HFF-Myc (cell line): ENCODE results near the gene RAB3B.
A peak's percentile ranks its signal among the peaks of the same experiment; 100 is the strongest.
"Not testable (repeated sequence)": the region's sequence is repeated elsewhere in the genome, so short reads cannot be mapped to it uniquely, and the experiment has no call there.

Experiments used
- DNase-seq: peaks from one replicate; pipeline ENCODE4 v3.0.0-alpha.2; 2011; ENCODE audit warnings: low read depth; ENCODE audit errors: extremely low read depth
- H3K4me3 ChIP-seq: replicated peaks from 2 replicates; pipeline ENCODE4 v1.5.1; 2011; ENCODE audit warnings: low read depth, mild to moderate bottlenecking, control low read depth, low read length
- CTCF ChIP-seq: IDR thresholded peaks from 2 replicates; pipeline ENCODE4 v1.5.1; 2012; ENCODE audit warnings: mild to moderate bottlenecking, low read depth, low read length, control low read depth; ENCODE audit errors: missing control alignments

RAB3B gene

GRCh38 chr1:52032124-52032784, 41.8 kb upstream of the RAB3B start:
- TF ChIP-seq CTCF: no peak
- peak overlapping the region; percentile 85 for H3K4me3 ChIP-seq
- no peak for DNase-seq

- not testable (repeated sequence) for H3K4me3 ChIP-seq, DNase-seq
Measured at GRCh38 chr1:52028839-52029238, 38.3 kb upstream of the RAB3B start.

- DNase-seq: no peak
- no peak for TF ChIP-seq CTCF
- no peak overlapping the region for H3K4me3 ChIP-seq
Measured at GRCh38 chr1:52028328-52028727, 37.8 kb upstream of the RAB3B start.

GRCh38 chr1:52026278-52026677, 35.8 kb upstream of the RAB3B start:
- TF ChIP-seq CTCF: no peak
- H3K4me3 ChIP-seq: no peak overlapping the region
- no peak for DNase-seq

GRCh38 chr1:52022133-52022532, 31.6 kb upstream of the RAB3B start:
- no peak for TF ChIP-seq CTCF
- no peak overlapping the region for H3K4me3 ChIP-seq
- no peak for DNase-seq

- no peak for TF ChIP-seq CTCF
- H3K4me3 ChIP-seq: no peak overlapping the region
- DNase-seq: no peak
Measured at GRCh38 chr1:52008071-52008809, 17.7 kb upstream of the RAB3B start.

DNA sequence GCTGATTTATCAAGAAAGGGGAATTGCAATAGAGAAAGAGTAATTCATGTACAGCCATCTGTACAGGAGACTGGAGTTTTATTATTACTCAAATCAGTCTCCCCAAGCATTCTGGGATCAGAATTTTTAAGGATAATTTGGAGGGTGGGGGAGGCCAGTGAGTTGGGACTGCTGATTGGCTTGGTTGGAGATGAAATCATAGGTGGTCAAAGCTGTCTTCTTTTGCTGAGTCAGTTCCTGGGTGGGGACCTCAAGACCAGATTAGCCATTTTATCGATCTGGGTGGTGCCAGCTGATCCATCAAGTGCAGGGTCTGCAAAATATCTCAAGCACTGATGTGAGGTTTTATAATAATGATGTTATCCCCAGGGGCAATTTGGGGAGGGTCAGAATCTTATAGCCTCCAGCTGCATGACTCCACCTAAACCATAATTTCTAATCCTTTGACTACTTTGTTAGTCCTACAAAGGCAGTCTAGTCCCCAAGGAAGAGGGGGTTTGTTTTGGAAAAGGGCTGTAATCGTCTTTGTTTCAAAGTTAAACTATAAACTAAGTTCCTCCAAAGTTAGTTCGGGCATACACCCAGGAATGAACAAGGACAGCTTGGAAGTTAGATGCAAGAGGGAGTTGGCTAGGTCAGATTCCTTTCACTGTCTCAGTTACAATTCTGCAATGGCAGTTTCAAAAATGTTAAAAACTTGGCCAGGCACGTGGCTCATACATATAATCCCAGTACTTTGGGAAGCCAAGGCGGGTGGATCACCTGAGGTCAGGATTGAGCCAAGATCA, 16.9 kb upstream of the RAB3B start:
- H3K4me3 ChIP-seq: no peak overlapping the region

DNA sequence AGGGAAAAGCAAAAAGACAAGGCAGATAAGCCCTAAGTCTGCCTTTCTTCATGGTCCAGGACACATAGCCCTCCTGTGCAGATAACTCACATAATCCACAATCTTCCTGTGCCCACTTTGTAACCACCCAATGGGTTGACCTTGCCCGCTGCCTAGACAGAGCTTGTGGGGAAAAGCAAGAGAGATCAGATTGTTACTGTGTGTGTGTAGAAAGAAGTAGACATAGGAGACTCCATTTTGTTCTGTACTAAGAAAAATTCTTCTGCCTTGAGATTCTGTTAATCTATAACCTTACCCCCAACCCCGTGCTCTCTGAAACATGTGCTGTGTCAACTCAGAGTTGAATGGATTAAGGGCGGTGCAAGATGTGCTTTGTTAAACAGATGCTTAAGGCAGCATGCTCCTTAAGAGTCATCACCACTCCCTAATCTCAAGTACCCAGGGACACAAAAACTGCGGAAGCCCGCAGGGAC, 15.6 kb upstream of the RAB3B start:
- DNase-seq: not testable (repeated sequence)

More for the DNA sequence above, 16.9 kb upstream of the RAB3B start:
- TF ChIP-seq CTCF: no peak
- DNase-seq: no peak

GRCh38 chr1:52005548-52005947, 15.0 kb upstream of the RAB3B start:
- H3K4me3 ChIP-seq, DNase-seq: not testable (repeated sequence)

More for the DNA sequence above, 15.6 kb upstream of the RAB3B start:
- not testable (repeated sequence) for H3K4me3 ChIP-seq
